Measurements from ENCODE around the gene CD70. TPM values are rescaled to one million over a fixed set of nuclear protein-coding genes. Genes with fewer than 3 reads are reported as not detected.

Gene CD70
- total and polyA plus RNA-seq, 2 of the 8 experiments (the other 6 are each of a cell fraction or from before 2014, with no cell fraction given), result 1.3 to 12.0 TPM

DNA sequence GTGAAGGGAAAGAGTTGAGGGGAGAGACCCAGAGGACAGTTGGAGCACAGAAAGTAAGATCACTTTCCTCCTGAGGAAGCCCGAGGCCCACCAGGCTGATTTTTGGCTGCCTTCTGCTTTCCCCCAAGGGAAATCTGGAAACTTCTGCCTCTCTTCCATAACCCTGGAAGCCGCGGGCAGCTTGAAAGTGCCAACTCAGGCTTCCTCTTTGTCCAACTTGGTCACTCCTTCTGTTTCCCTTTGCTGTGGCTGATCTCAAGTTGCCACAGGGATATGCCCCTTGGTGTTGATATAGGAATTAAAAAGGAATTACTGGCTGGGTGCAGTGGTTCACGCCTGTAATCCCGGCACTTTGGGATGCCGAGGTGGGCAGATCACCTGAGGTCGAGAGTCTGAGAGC is 5.7 kb upstream of the CD70 start:
- no peak overlapping the region for H3K4ac ChIP-seq (replicated peaks; ENCODE audit: insufficient read length, low read depth, low read length)
- H2AFZ ChIP-seq (ENCODE audit: low read length), result no peak overlapping the region
- POLR2A ChIA-PET (ENCODE audit: partially characterized antibody), result no interaction called here
- no peak overlapping the region for H4K91ac ChIP-seq (replicated peaks; ENCODE audit: insufficient read length, low read length)
- H3K18ac ChIP-seq (ENCODE audit: extremely low read depth, low read length), result no peak overlapping the region
- H3K23me2 ChIP-seq (ENCODE audit: low read depth, low read length), result no peaks in the 10 kb centered on the region
- no peaks in the 10 kb centered on the region for H4K20me1 ChIP-seq (replicated peaks in 1 of 2; ENCODE audit: control insufficient read depth in 1 of 2, insufficient read depth in 2 of 2, low read length in 2 of 2)
- no peak for DNase-seq (ENCODE audit: low read depth in 1 of 2, low spot score in 2 of 2)
- peaks cover 3 to 11% of the 10 kb centered on the region in 2 experiments; a peak in 2 of 4 replicates for H3K9me3 ChIP-seq (ENCODE audit: insufficient read depth in 2 of 2, low read depth in 1 of 2, low read length in 1 of 2)
- no peak overlapping the region for H4K5ac ChIP-seq (ENCODE audit: insufficient read length, low read depth, low read length)
- no peak overlapping the region for H3K4me2 ChIP-seq (ENCODE audit: insufficient read depth in 1 of 2, low read depth in 2 of 2, low read length in 2 of 2)
- no peaks in the 10 kb centered on the region for H3K36me3 ChIP-seq (ENCODE audit: control insufficient read depth in 2 of 4, insufficient read depth in 4 of 4, low read length in 3 of 4)
- no peak overlapping the region for H2BK20ac ChIP-seq (ENCODE audit: low read length)
- no peak overlapping the region for H2BK12ac ChIP-seq (ENCODE audit: low read depth, low read length)
- CTCF ChIA-PET (ENCODE audit: partially characterized antibody), result no interaction called here
- H2BK120ac ChIP-seq (replicated peaks; ENCODE audit: low read depth, low read length), result no peak overlapping the region
- peaks cover 0 to 7% (median 3%) of the 10 kb centered on the region in 4 experiments; a peak in 4 of 7 replicates for H3K27me3 ChIP-seq (replicated peaks in 1 of 4; ENCODE audit: control insufficient read depth in 3 of 4, extremely low read depth in 1 of 4, insufficient read depth in 3 of 4, low read length in 3 of 4)
- no peak overlapping the region for H2BK15ac ChIP-seq (ENCODE audit: low read length)
- no peak overlapping the region for H3K23ac ChIP-seq (ENCODE audit: insufficient read length)
- no peak overlapping the region for H4K8ac ChIP-seq (ENCODE audit: extremely low read depth, insufficient read depth, low read length)
- H3K27ac ChIP-seq (ENCODE audit: low read depth, low read length), result no peak overlapping the region
- no peaks in the 10 kb centered on the region for H3K79me2 ChIP-seq (ENCODE audit: control insufficient read depth in 1 of 2, insufficient read depth in 2 of 2, low read length in 2 of 2)
- WGBS, 2 experiments (ENCODE audit: extremely low coverage in 1 of 2, insufficient coverage in 1 of 2, insufficient read length in 1 of 2, insufficient replicate concordance in 2 of 2, low coverage in 1 of 2, low lambda C conversion rate in 2 of 2, missing lambda C conversion rate in 1 of 2), result 79% methylated on average over 7 of the region's 7 CpGs; no CpG with 5 or more reads in 1 of the 2 experiments
- H3K4me1 ChIP-seq (replicated peaks in 1 of 4; ENCODE audit: control insufficient read depth in 3 of 4, insufficient read depth in 4 of 4, low read length in 3 of 4), result no peaks in the 10 kb centered on the region
- H3K4me3 ChIP-seq (ENCODE audit: extremely low read depth in 1 of 4, insufficient read depth in 2 of 4, low read depth in 3 of 4, low read length in 4 of 4), result no peak overlapping the region
- H3K9ac ChIP-seq (replicated peaks in 1 of 4; ENCODE audit: extremely low read depth in 1 of 4, low read depth in 3 of 4, low read length in 3 of 4), result no peak overlapping the region
- H3K56ac ChIP-seq (replicated peaks; ENCODE audit: insufficient read length, low read depth, low read length), result no peak overlapping the region
- H3K79me1 ChIP-seq (ENCODE audit: low read depth, low read length), result no peaks in the 10 kb centered on the region
- no peak overlapping the region for H3K14ac ChIP-seq (ENCODE audit: insufficient read length)
- no peak overlapping the region for H2AK5ac ChIP-seq (ENCODE audit: low read depth, low read length)
- no peak overlapping the region for H2BK5ac ChIP-seq (ENCODE audit: low read depth, low read length)
- no peak for FAIRE-seq
- TF ChIP-seq BRCA1 (IDR thresholded peaks at IDR 0.05; ENCODE audit: low read depth, low read length) (no peak), NRF1 (IDR thresholded peaks at IDR 0.05; ENCODE audit: low read depth, low read length) (no peak), CBX5 (IDR thresholded peaks at IDR 0.05; ENCODE audit: low read depth, low read length) (no peak), KDM1A (IDR thresholded peaks at IDR 0.05; ENCODE audit: borderline replicate concordance, low read length) (no peak), BCL11A (IDR thresholded peaks at IDR 0.05; ENCODE audit: low read depth in 2 of 2, low read length in 2 of 2) (no peak), CBX8 (IDR thresholded peaks at IDR 0.05; ENCODE audit: borderline replicate concordance, low read depth, low read length) (no peak), EZH2 (IDR thresholded peaks at IDR 0.05; ENCODE audit: low read depth, low read length, severe bottlenecking) (no peak), JUND (IDR thresholded peaks at IDR 0.05; ENCODE audit: low read length) (no peak), SUZ12 (IDR thresholded peaks at IDR 0.05; ENCODE audit: low read length) (no peak), SAP30 (IDR thresholded peaks at IDR 0.05; ENCODE audit: insufficient read depth, insufficient replicate concordance, low read length) (no peak)
- TF ChIP-seq, protein P1, sequence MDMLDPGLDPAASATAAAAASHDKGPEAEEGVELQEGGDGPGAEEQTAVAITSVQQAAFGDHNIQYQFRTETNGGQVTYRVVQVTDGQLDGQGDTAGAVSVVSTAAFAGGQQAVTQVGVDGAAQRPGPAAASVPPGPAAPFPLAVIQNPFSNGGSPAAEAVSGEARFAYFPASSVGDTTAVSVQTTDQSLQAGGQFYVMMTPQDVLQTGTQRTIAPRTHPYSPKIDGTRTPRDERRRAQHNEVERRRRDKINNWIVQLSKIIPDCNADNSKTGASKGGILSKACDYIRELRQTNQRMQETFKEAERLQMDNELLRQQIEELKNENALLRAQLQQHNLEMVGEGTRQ (IDR thresholded peaks at IDR 0.05; ENCODE audit: low read length), result no peak
- TF ChIP-seq, protein P2, sequence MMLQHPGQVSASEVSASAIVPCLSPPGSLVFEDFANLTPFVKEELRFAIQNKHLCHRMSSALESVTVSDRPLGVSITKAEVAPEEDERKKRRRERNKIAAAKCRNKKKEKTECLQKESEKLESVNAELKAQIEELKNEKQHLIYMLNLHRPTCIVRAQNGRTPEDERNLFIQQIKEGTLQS (IDR thresholded peaks at IDR 0.05; ENCODE audit: insufficient read depth, low read depth, low read length), result no peak
